PFSK-1 (cell line): ENCODE measurements around the gene CCDC88C.

Experiments
- FOXP2 ChIP-seq: optimal IDR thresholded peaks from 2 replicates; pipeline ENCODE3; 2011; ENCODE audit warnings: borderline replicate concordance, control low read depth, inconsistent platforms; ENCODE audit not compliant: insufficient read depth; ENCODE audit errors: extremely low read length, extremely low read depth
- POLR2AphosphoS5 ChIP-seq: IDR thresholded peaks from 2 replicates; pipeline ENCODE4 v1.6.1; 2012; ENCODE audit warnings: low read depth, mild to moderate bottlenecking, control low read depth, low read length, moderate library complexity
- SIN3A ChIP-seq: IDR thresholded peaks from 2 replicates; pipeline ENCODE4 v1.6.1; 2012; ENCODE audit warnings: mild to moderate bottlenecking, low read length, moderate library complexity, borderline replicate concordance; ENCODE audit not compliant: insufficient read depth
- TAF1 ChIP-seq: IDR thresholded peaks from 2 replicates; pipeline ENCODE4 v1.6.1; 2012; ENCODE audit warnings: low read length, control low read depth, borderline replicate concordance; ENCODE audit not compliant: insufficient read depth
- TF ChIP-seq, protein P1 (sequence below), 2 experiments: IDR thresholded peaks; 2 replicates each; pipeline versions ENCODE4 v1.6.1 to v1.8.0; 2011 to 2012; ENCODE audit warnings: low read depth in 2 of 2, low read length in 2 of 2, control low read depth in 1 of 2, inconsistent platforms in 1 of 2, mild to moderate bottlenecking in 1 of 2, moderate library complexity in 1 of 2; ENCODE audit not compliant: insufficient read depth in 1 of 2

- TF ChIP-seq POLR2AphosphoS5 (no peak), FOXP2 (no peak), TAF1 (no peak), SIN3A (no peak)
- TF ChIP-seq, protein P1, sequence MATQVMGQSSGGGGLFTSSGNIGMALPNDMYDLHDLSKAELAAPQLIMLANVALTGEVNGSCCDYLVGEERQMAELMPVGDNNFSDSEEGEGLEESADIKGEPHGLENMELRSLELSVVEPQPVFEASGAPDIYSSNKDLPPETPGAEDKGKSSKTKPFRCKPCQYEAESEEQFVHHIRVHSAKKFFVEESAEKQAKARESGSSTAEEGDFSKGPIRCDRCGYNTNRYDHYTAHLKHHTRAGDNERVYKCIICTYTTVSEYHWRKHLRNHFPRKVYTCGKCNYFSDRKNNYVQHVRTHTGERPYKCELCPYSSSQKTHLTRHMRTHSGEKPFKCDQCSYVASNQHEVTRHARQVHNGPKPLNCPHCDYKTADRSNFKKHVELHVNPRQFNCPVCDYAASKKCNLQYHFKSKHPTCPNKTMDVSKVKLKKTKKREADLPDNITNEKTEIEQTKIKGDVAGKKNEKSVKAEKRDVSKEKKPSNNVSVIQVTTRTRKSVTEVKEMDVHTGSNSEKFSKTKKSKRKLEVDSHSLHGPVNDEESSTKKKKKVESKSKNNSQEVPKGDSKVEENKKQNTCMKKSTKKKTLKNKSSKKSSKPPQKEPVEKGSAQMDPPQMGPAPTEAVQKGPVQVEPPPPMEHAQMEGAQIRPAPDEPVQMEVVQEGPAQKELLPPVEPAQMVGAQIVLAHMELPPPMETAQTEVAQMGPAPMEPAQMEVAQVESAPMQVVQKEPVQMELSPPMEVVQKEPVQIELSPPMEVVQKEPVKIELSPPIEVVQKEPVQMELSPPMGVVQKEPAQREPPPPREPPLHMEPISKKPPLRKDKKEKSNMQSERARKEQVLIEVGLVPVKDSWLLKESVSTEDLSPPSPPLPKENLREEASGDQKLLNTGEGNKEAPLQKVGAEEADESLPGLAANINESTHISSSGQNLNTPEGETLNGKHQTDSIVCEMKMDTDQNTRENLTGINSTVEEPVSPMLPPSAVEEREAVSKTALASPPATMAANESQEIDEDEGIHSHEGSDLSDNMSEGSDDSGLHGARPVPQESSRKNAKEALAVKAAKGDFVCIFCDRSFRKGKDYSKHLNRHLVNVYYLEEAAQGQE (IDR thresholded peaks at IDR 0.05; ENCODE audit: insufficient read depth in 1 of 2, low read depth in 2 of 2, low read length in 2 of 2) = no peak
Observed at GRCh38 chr14:91246051-91246852, 171.4 kb downstream of the CCDC88C start.
